Neuronal stem cell (in vitro differentiated cells): ENCODE data around the gene SLC6A6.

Experiments
- DNase-seq: peaks from one replicate; pipeline ENCODE4 v3.0.0-alpha.2; 2013; ENCODE audit warnings: low spot score
- H2AFZ ChIP-seq: one replicate; pipeline ENCODE4 v1.6.1; 2013; ENCODE audit warnings: mild to moderate bottlenecking, low read length, inconsistent platforms
- H2AK5ac ChIP-seq: 2 replicates; pipeline ENCODE4 v1.6.1; 2013; ENCODE audit warnings: low read depth, mild to moderate bottlenecking, inconsistent platforms, low read length, moderate library complexity, mixed read lengths
- H2BK120ac ChIP-seq: 2 replicates; pipeline ENCODE4 v1.6.1; 2013; ENCODE audit warnings: low read depth, mild to moderate bottlenecking, inconsistent platforms, low read length, moderate library complexity, mixed read lengths
- H2BK12ac ChIP-seq: one replicate; pipeline ENCODE4 v1.6.1; 2013; ENCODE audit warnings: low read length, inconsistent platforms
- H2BK15ac ChIP-seq: 2 replicates; pipeline ENCODE4 v1.6.1; 2013; ENCODE audit warnings: mild to moderate bottlenecking, low read length, inconsistent platforms, mixed read lengths
- H2BK5ac ChIP-seq: one replicate; pipeline ENCODE4 v1.6.1; 2013; ENCODE audit warnings: inconsistent platforms, mild to moderate bottlenecking, low read length, moderate library complexity
- H3K14ac ChIP-seq: one replicate; pipeline ENCODE4 v1.6.1; 2013; ENCODE audit warnings: low read length, inconsistent platforms
- H3K18ac ChIP-seq: 2 replicates; pipeline ENCODE4 v1.6.1; 2013; ENCODE audit warnings: low read length, inconsistent platforms
- H3K23ac ChIP-seq: 2 replicates; pipeline ENCODE4 v1.6.1; 2013; ENCODE audit warnings: low read depth, mild to moderate bottlenecking, mixed read lengths, low read length, inconsistent platforms; ENCODE audit not compliant: poor library complexity
- H3K27ac ChIP-seq: replicated peaks from 3 replicates; pipeline ENCODE4 v1.5.1; 2013; ENCODE audit warnings: low read length, inconsistent platforms
- H3K27me3 ChIP-seq, 3 experiments: 2 replicates each; pipeline ENCODE4 v1.6.1; 2013; ENCODE audit warnings: low read length in 3 of 3, mild to moderate bottlenecking in 2 of 3, inconsistent platforms in 1 of 3, low read depth in 1 of 3, mixed read lengths in 1 of 3, moderate library complexity in 1 of 3; ENCODE audit not compliant: control insufficient read depth in 3 of 3, insufficient read depth in 3 of 3
- H3K36me3 ChIP-seq, 2 donors: replicated peaks in 1 of 2; 2 replicates each; pipeline ENCODE4 v1.6.1; 2013; ENCODE audit warnings: low read length in 2 of 2; ENCODE audit not compliant: control insufficient read depth in 2 of 2, insufficient read depth in 2 of 2
- H3K4ac ChIP-seq: 2 replicates; pipeline ENCODE4 v1.6.1; 2013; ENCODE audit warnings: inconsistent platforms, mild to moderate bottlenecking, low read length, moderate library complexity
- H3K4me1 ChIP-seq, 2 donors: 1 replicate in 1 of 2; 2 replicates in 1 of 2; pipeline ENCODE4 v1.6.1; 2013; ENCODE audit warnings: low read length in 2 of 2, low read depth in 1 of 2; ENCODE audit not compliant: control insufficient read depth in 2 of 2, insufficient read depth in 1 of 2
- H3K4me2 ChIP-seq: one replicate; pipeline ENCODE4 v1.6.1; 2013; ENCODE audit warnings: mild to moderate bottlenecking, low read length, inconsistent platforms; ENCODE audit not compliant: insufficient read depth, poor library complexity, severe bottlenecking
- H3K4me3 ChIP-seq, 2 donors: 2 replicates each; pipeline ENCODE4 v1.5.1; 2013; ENCODE audit warnings: low read length in 2 of 2, mild to moderate bottlenecking in 2 of 2, inconsistent platforms in 1 of 2, moderate library complexity in 1 of 2
- H3K79me1 ChIP-seq: one replicate; pipeline ENCODE4 v1.6.1; 2013; ENCODE audit warnings: low read depth, mild to moderate bottlenecking, inconsistent platforms, low read length, moderate library complexity
- H3K9ac ChIP-seq: one replicate; pipeline ENCODE4 v1.6.1; 2013; ENCODE audit warnings: mild to moderate bottlenecking, low read depth, low read length, inconsistent platforms; ENCODE audit not compliant: poor library complexity
- H3K9me3 ChIP-seq, 2 donors: replicated peaks in 1 of 2; 2 replicates each; pipeline versions ENCODE3 to v1.6.1; 2013; ENCODE audit warnings: low read length in 2 of 2, mild to moderate bottlenecking in 2 of 2, inconsistent platforms in 1 of 2, low read depth in 1 of 2, mixed read lengths in 1 of 2, moderate library complexity in 1 of 2; ENCODE audit not compliant: control insufficient read depth in 2 of 2, insufficient read depth in 1 of 2
- H4K8ac ChIP-seq: one replicate; pipeline ENCODE4 v1.6.1; 2013; ENCODE audit warnings: low read depth, mild to moderate bottlenecking, inconsistent platforms, low read length, moderate library complexity
- H4K91ac ChIP-seq: one replicate; pipeline ENCODE4 v1.6.1; 2013; ENCODE audit warnings: low read length, low read depth, mild to moderate bottlenecking, inconsistent platforms; ENCODE audit not compliant: poor library complexity
- WGBS, 2 donors: extraction: QIAGEN DNeasy Blood & Tissue Kit; methylation state at CpG; one replicate each; pipeline ENCODE4 v1.1.7; 2013; ENCODE audit warnings: missing lambda C conversion rate in 2 of 2, mixed read lengths in 1 of 2; ENCODE audit not compliant: insufficient read length in 2 of 2, insufficient replicate concordance in 1 of 2; ENCODE audit errors: extremely low coverage in 2 of 2; 5-methylcytosine and 5-hydroxymethylcytosine counted together

SLC6A6 gene

DNA sequence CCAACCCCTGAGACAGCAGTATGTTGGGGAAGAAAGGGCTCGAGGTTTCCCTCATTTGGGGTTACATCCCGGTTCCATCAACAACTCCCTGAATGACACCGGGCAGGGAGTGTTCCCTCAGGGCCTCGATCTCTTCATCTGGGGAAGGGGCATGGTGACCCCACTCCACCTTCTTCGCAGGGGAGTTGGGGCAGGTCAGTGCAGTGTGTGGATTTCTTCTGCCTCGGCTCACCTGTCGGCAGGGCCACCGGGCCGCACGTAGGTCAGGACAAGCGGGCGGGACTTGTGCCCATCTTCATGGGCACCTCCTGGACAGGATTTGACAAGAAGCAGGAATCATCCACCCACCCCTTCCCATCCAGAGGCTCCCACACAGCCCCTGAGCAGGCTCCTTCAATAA lies 120.4 kb downstream of the SLC6A6 start:
- WGBS, 2 donors: no CpG with 5 or more reads among the region's 12 CpGs
- peak overlapping the region; percentile 55 for H3K18ac ChIP-seq
- H4K91ac ChIP-seq: no peak overlapping the region
- DNase-seq: no peak
- H3K9ac ChIP-seq: no peak overlapping the region
- H2BK120ac ChIP-seq: no peak overlapping the region
- H3K14ac ChIP-seq: no peak overlapping the region
- H4K8ac ChIP-seq: no peak overlapping the region
- no peak overlapping the region for H2BK5ac ChIP-seq
- no peak overlapping the region for H3K27ac ChIP-seq
- no peak overlapping the region for H2BK12ac ChIP-seq
- no peak overlapping the region for H3K4me2 ChIP-seq
- peak overlapping the region; percentile 21 for H2AK5ac ChIP-seq
- H3K4ac ChIP-seq: no peak overlapping the region
- H3K79me1 ChIP-seq: no peaks in the 10 kb centered on the region
- H2AFZ ChIP-seq: no peak overlapping the region
- no peaks in the 10 kb centered on the region for H3K9me3 ChIP-seq
- H3K27me3 ChIP-seq: peaks cover 0 to 43% (median 0%) of the 10 kb centered on the region in 3 experiments
- no peak overlapping the region for H3K4me3 ChIP-seq
- H3K23ac ChIP-seq: no peak overlapping the region
- no peak overlapping the region for H2BK15ac ChIP-seq
- no peaks in the 10 kb centered on the region for H3K36me3 ChIP-seq
- H3K4me1 ChIP-seq: peaks cover under 1 to 6% of the 10 kb centered on the region in 2 donors

DNA sequence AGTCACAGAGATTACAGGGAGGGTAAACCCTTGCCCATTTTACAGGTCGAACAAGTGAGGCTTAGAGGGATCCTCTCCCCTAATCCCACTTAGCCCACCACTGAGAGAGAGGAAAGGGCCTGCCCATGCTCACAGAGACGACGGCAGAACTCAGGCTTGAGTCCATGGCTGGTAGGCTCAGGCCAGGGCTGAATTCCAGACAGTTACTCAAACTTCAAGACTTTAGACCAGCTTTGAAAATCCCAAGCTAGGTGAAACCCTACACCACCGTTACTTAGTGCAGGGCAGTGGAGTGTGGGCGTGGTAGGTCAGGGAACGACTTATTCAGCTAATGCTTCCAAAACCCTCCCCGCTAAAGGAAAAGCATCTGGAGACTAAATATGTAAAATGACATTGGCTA lies 121.4 kb downstream of the SLC6A6 start:
- no peak for DNase-seq
- Histone ChIP-seq H3K9me3 (no peaks in the 10 kb centered on the region), H3K79me1 (no peaks in the 10 kb centered on the region), H2AK5ac (peak overlapping the region; percentile 27), H3K4me2 (no peak overlapping the region), H2BK15ac (peak overlapping the region; percentile 57), H3K18ac (no peak overlapping the region), H4K91ac (no peak overlapping the region), H3K23ac (no peak overlapping the region), H3K14ac (no peak overlapping the region), H3K27ac (no peak overlapping the region), H2BK120ac (no peak overlapping the region), H2BK5ac (peak overlapping the region; percentile 85), H2AFZ (no peak overlapping the region), H4K8ac (no peak overlapping the region), H3K27me3 (peaks cover 0 to 44% (median 0%) of the 10 kb centered on the region in 3 experiments), H3K4me3 (no peak overlapping the region), H2BK12ac (no peak overlapping the region), H3K4ac (no peak overlapping the region), H3K36me3 (no peaks in the 10 kb centered on the region), H3K9ac (no peak overlapping the region), H3K4me1 (peaks cover 0 to 6% of the 10 kb centered on the region in 2 donors)
- no CpG with 5 or more reads among the region's 7 CpGs for WGBS, 2 donors

DNA sequence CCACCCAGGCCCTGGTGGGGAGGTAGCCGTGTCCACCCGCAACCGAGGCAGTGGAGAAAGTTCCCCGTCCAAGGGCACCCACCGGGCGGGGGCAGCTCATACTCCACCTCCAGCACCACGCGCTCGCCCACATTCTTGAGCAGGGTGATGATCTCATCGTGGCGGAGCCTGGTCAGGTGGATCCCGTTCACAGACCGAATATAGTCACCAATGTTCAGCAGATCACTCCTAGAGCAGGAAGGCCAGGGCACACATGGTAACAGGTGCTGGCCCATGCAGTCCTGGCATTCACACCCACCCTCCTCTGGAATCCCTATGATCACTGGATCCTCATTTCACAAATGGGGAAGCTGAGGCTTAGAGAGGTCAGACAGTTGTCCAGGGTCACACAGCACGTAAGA lies 121.9 kb downstream of the SLC6A6 start:
- H3K79me1 ChIP-seq: no peaks in the 10 kb centered on the region
- H3K4me2 ChIP-seq: no peak overlapping the region
- H2BK15ac ChIP-seq: peak overlapping the region; percentile 57
- no CpG with 5 or more reads among the region's 14 CpGs for WGBS, 2 donors
- H3K23ac ChIP-seq: no peak overlapping the region
- peak overlapping the region; percentile 81 for H2BK120ac ChIP-seq
- no peak overlapping the region for H3K4ac ChIP-seq
- no peak overlapping the region for H3K4me3 ChIP-seq
- peaks cover 0 to 6% of the 10 kb centered on the region in 2 donors for H3K4me1 ChIP-seq
- no peak overlapping the region for H4K8ac ChIP-seq
- peak overlapping the region; percentile 85 for H2BK5ac ChIP-seq
- no peak overlapping the region for H3K27ac ChIP-seq
- no peak overlapping the region for H2AK5ac ChIP-seq
- peak overlapping the region; percentile 15 for H3K14ac ChIP-seq
- no peak overlapping the region for H2BK12ac ChIP-seq
- no peak for DNase-seq
- H3K27me3 ChIP-seq: peaks cover 0 to 40% (median 0%) of the 10 kb centered on the region in 3 experiments
- H3K9ac ChIP-seq: no peak overlapping the region
- H2AFZ ChIP-seq: no peak overlapping the region
- H4K91ac ChIP-seq: no peak overlapping the region
- peak overlapping the region; percentile 58 for H3K18ac ChIP-seq
- H3K36me3 ChIP-seq: no peaks in the 10 kb centered on the region
- no peaks in the 10 kb centered on the region for H3K9me3 ChIP-seq

DNA sequence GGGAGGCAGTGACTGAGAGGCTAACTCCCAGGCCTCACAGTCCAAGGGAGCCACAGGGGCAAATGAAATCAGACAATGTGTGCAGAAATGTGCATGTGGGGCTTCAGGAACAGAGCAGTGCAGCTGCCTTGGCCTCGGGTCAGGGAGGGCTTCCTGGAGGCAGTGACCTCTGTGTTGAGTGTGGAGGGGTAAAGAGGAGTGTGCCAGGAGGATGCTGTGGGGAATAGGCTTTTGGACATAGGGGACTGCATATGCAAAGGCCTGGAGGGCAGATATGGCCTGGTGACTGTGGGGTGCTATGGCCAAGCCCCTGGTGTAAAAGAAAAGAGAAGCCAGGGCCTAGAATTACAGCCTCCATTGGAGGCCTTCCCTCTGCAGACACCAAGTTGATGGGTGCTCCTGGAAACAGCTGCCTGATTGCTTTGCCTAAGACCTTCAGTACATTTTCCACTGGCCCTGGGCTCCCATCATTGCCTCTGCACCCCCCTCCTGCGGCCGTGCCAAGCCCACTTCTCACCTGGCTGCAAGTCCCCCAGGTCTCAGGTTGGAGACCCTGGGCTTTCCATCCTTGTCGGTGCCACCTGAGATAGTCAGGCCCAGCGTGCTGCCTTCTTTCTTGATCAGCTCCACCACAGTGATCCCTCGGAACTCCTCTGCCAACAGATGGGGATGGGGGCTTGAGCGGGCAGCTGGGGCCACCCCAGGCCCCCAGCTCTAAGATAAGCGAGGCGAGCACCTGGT lies 122.7 kb downstream of the SLC6A6 start:
- Histone ChIP-seq H2AK5ac (no peak overlapping the region), H3K27ac (no peak overlapping the region), H2BK120ac (no peak overlapping the region), H3K4me1 (peaks cover 0 to 6% of the 10 kb centered on the region in 2 donors), H3K4me2 (no peak overlapping the region), H3K23ac (no peak overlapping the region), H3K9me3 (no peaks in the 10 kb centered on the region), H3K27me3 (peaks cover 0 to 40% (median 0%) of the 10 kb centered on the region in 3 experiments), H3K18ac (no peak overlapping the region), H2AFZ (no peak overlapping the region), H3K14ac (no peak overlapping the region), H4K91ac (no peak overlapping the region), H3K9ac (no peak overlapping the region), H3K4ac (no peak overlapping the region), H3K36me3 (no peaks in the 10 kb centered on the region), H2BK12ac (no peak overlapping the region), H3K79me1 (no peaks in the 10 kb centered on the region), H2BK5ac (no peak overlapping the region), H4K8ac (no peak overlapping the region), H3K4me3 (no peak overlapping the region), H2BK15ac (no peak overlapping the region)
- DNase-seq: no peak
- no CpG with 5 or more reads among the region's 9 CpGs for WGBS, 2 donors
